ENCODE results near the gene ARHGAP21. TPM values are rescaled to one million over a fixed set of nuclear protein-coding genes. Genes with fewer than 3 reads are reported as not detected.

Gene ARHGAP21
- total and polyA plus RNA-seq, 2 donors from 2014 or later = 12.7 to 74.3 TPM

DNA sequence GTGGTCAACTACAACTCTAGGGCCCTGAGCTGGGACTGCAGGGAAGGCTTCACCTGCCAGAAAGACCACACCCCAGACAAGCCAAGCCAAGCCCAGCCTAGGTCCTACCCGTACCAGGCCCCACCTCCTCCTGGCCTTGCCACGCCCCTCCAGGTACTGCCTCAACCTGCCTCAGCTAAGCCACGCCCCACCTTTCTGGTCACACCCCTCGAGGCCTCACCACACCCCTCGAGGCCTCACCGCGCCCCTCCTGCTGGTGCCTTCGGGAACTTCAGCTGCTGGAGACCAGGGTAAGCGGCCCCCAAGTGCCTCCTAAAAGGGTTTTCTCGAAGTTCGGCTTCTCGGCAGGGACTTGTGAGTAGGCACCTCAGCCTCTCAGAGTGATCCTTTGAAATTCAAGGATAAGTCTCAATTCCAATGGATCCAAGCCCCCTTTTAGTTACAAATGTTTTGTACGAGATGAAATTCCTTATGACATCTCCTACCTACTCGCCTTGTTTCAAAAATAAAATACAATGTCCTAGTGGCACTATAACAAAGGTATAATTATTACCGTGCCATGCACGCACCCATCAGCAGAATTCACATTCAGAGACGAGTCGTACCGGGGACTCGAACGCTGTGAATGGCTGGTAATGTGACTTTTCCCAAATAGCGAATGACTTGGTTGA lies 171.2 kb downstream of the ARHGAP21 start:
- no peak overlapping the region for H3K27ac ChIP-seq (ENCODE audit: low read depth in 2 of 2, low read length in 2 of 2)
- TF ChIP-seq, protein P1, sequence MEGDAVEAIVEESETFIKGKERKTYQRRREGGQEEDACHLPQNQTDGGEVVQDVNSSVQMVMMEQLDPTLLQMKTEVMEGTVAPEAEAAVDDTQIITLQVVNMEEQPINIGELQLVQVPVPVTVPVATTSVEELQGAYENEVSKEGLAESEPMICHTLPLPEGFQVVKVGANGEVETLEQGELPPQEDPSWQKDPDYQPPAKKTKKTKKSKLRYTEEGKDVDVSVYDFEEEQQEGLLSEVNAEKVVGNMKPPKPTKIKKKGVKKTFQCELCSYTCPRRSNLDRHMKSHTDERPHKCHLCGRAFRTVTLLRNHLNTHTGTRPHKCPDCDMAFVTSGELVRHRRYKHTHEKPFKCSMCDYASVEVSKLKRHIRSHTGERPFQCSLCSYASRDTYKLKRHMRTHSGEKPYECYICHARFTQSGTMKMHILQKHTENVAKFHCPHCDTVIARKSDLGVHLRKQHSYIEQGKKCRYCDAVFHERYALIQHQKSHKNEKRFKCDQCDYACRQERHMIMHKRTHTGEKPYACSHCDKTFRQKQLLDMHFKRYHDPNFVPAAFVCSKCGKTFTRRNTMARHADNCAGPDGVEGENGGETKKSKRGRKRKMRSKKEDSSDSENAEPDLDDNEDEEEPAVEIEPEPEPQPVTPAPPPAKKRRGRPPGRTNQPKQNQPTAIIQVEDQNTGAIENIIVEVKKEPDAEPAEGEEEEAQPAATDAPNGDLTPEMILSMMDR (IDR thresholded peaks at IDR 0.05; ENCODE audit: borderline replicate concordance, extremely low read depth, insufficient read depth) = peak; percentile 20
- DNase-seq (peak; percentile 37 to 80 (median 46)), FAIRE-seq (no peak)
- no peaks in the 10 kb centered on the region for H3K9me3 ChIP-seq (ENCODE audit: control insufficient read depth in 2 of 3, insufficient read depth in 1 of 3, low read length in 3 of 3)
- H3K4me3 ChIP-seq (ENCODE audit: low read length in 3 of 3) = no peak overlapping the region
- no peaks in the 10 kb centered on the region for H3K27me3 ChIP-seq (ENCODE audit: control insufficient read depth, insufficient read depth, low read length)
- no peak overlapping the region for H3K9ac ChIP-seq (ENCODE audit: low read length in 3 of 3)
- intact Hi-C loops (cut with DNase I) = no loop called here
- H3K36me3 ChIP-seq (ENCODE audit: control insufficient read depth in 2 of 3, insufficient read depth in 3 of 3, low read length in 3 of 3) = peaks cover 0 to 2% (median 0%) of the 10 kb centered on the region in 3 donors
- peaks cover 0 to 4% (median 0%) of the 10 kb centered on the region in 3 donors for H3K4me1 ChIP-seq (ENCODE audit: control insufficient read depth in 2 of 3, insufficient read depth in 2 of 3, low read depth in 1 of 3, low read length in 3 of 3)

GRCh38 chr10:24551161-24551560 lies 172.5 kb downstream of the ARHGAP21 start:
- no peaks in the 10 kb centered on the region for H3K9me3 ChIP-seq (ENCODE audit: control insufficient read depth in 2 of 3, insufficient read depth in 1 of 3, low read length in 3 of 3)
- intact Hi-C loops (cut with DNase I) = no loop called here
- H3K4me3 ChIP-seq (ENCODE audit: low read length in 3 of 3) = no peak overlapping the region
- H3K27me3 ChIP-seq (ENCODE audit: control insufficient read depth, insufficient read depth, low read length) = no peaks in the 10 kb centered on the region
- no peak overlapping the region for H3K9ac ChIP-seq (ENCODE audit: low read length in 3 of 3)
- peaks cover 0 to 11% (median 0%) of the 10 kb centered on the region in 3 donors for H3K36me3 ChIP-seq (ENCODE audit: control insufficient read depth in 2 of 3, insufficient read depth in 3 of 3, low read length in 3 of 3)
- H3K4me1 ChIP-seq (ENCODE audit: control insufficient read depth in 2 of 3, insufficient read depth in 2 of 3, low read depth in 1 of 3, low read length in 3 of 3) = no peaks in the 10 kb centered on the region
- FAIRE-seq (no peak), DNase-seq (no peak)
- TF ChIP-seq, protein P1 (IDR thresholded peaks at IDR 0.05; ENCODE audit: borderline replicate concordance, extremely low read depth, insufficient read depth) = no peak
- H3K27ac ChIP-seq (ENCODE audit: low read depth in 2 of 2, low read length in 2 of 2) = no peak overlapping the region

DNA sequence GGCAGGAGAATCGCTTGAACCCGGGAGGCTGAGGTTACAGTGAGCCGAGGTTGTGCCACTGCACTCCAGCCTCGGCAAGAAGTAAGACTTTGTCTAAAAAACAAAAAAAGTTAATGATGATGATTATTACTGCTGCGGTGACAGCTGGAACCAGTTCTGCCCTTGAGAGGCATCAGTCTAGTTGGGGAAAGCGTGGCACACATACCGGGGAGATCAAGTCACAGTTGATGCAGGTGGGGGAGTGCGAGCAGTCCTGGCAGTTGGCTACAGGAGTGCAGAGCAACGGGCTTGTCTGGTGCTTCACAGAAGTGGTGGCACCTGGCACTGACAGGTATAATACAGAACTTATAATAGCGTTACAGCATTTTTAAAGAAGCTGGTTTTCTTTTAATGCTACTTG lies 173.0 kb downstream of the ARHGAP21 start:
- no peak overlapping the region for H3K4me3 ChIP-seq (ENCODE audit: low read length in 3 of 3)
- FAIRE-seq (no peak), DNase-seq (no peak)
- no peaks in the 10 kb centered on the region for H3K27me3 ChIP-seq (ENCODE audit: control insufficient read depth, insufficient read depth, low read length)
- TF ChIP-seq, protein P1 (IDR thresholded peaks at IDR 0.05; ENCODE audit: borderline replicate concordance, extremely low read depth, insufficient read depth) = no peak
- no peak overlapping the region for H3K9ac ChIP-seq (ENCODE audit: low read length in 3 of 3)
- H3K36me3 ChIP-seq (ENCODE audit: control insufficient read depth in 2 of 3, insufficient read depth in 3 of 3, low read length in 3 of 3) = peaks cover 0 to 13% (median 4%) of the 10 kb centered on the region in 3 donors
- H3K9me3 ChIP-seq (ENCODE audit: control insufficient read depth in 2 of 3, insufficient read depth in 1 of 3, low read length in 3 of 3) = no peaks in the 10 kb centered on the region
- intact Hi-C loops (cut with DNase I) = no loop called here
- no peaks in the 10 kb centered on the region for H3K4me1 ChIP-seq (ENCODE audit: control insufficient read depth in 2 of 3, insufficient read depth in 2 of 3, low read depth in 1 of 3, low read length in 3 of 3)
- H3K27ac ChIP-seq (ENCODE audit: low read depth in 2 of 2, low read length in 2 of 2) = no peak overlapping the region

All from kidney (tissue), 14 donors.